Kidney epithelial cell (primary cell): ENCODE results near the gene MYL6B. TPM values are rescaled to one million over a fixed set of nuclear protein-coding genes. Genes with fewer than 3 reads are reported as not detected.
A peak's percentile ranks its signal among the peaks of the same experiment; 100 is the strongest.
"Not testable (repeated sequence)": the region's sequence is repeated elsewhere in the genome, so short reads cannot be mapped to it uniquely, and the experiment has no call there.

Experiments
- DNase-seq: peaks from one replicate; pipeline ENCODE4 v3.0.0-alpha.2; 2010; ENCODE audit warnings: low read depth
- H3K27me3 ChIP-seq: 2 replicates; pipeline ENCODE4 v1.6.0; 2011; ENCODE audit warnings: low read length; ENCODE audit not compliant: control insufficient read depth, insufficient read depth
- H3K36me3 ChIP-seq: 2 replicates; pipeline ENCODE4 v1.5.1; 2011; ENCODE audit warnings: low read length; ENCODE audit not compliant: control insufficient read depth, insufficient read depth
- H3K4me3 ChIP-seq: 2 replicates; pipeline ENCODE4 v1.5.1; 2011; ENCODE audit warnings: low read depth, mild to moderate bottlenecking, control low read depth, low read length
- CTCF ChIP-seq: IDR thresholded peaks from 2 replicates; pipeline ENCODE4 v1.5.1; 2011; ENCODE audit warnings: mild to moderate bottlenecking, moderate library complexity, low read length, control low read depth, inconsistent platforms; ENCODE audit not compliant: insufficient read depth, poor library complexity, severe bottlenecking
- total RNA-seq: library from RNA; depleted of rRNA; stranded (reverse); fragments of >200 nt; gene quantifications from 2 replicates; pipeline ENCODE4 v1.2.3, GENCODE V29; 2015

MYL6B gene
- total RNA-seq, 1 donor from 2014 or later: 107 TPM

- Histone ChIP-seq H3K27me3 (no peaks in the 10 kb centered on the region), H3K4me3 (peak within 1 kb of the TSS; percentile 74), H3K36me3 (peaks cover 2% of the 10 kb centered on the region)
- DNase-seq: peak; percentile 59
- TF ChIP-seq CTCF: no peak
Observed at GRCh38 chr12:56116267-56117081, 35.9 kb upstream of the MYL6B start, which contains the start of gene RPL41. RPL41 (plus strand) TSS chr12:56116633.

- not testable (repeated sequence) for H3K27me3 ChIP-seq
Observed at GRCh38 chr12:56117082-56117706, 35.2 kb upstream of the MYL6B start.

DNA sequence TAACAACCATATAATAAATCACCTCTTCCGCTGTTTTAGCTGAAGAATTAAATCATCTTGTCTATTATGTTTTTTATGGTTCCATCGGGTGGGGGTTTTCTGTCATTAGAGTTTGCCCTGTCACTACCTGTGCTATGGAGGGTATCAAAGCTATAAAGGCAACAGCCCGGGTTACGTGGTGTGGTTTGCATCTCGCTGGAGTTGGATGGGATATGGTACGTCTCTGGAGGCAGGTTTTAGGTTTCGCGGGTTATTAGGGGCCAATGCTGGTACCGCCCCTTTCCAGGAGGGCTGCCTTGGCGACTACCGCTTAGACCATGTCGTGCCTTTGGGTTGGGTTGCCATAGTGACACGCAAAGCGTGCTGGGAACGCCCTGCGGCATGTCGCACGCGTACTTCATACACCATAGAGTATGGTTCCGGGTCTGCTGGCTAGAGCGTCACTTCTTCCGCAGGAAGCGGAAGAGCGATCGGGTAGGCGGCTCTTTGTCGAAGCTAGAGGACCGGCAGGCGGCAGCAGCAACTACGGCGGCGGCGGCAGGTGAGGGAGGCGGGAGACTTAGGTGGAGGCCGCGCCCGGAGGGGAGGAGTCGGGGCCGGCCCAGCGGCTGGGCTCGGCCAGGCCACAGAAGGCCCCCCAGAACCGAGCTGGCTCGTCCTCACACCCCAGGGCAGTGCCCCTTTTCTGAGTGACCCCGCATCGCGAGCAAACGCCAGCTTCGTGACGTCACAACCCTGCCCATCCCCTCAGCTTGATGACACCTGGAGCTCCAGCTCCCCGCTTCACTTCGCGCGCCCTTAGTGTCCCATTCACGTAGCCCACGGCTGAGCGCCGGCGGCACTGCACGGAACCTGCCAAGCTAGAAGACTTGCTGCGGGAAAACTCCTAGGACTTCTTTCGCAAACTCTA lies 34.4 kb upstream of the MYL6B start, which contains the start of gene ZC3H10:
Gene ZC3H10, plus strand, starts transcription at position 489 of the 910 bp plus-strand sequence. CDS start 2,297 bp downstream, outside the sequence.
- H3K27me3 ChIP-seq: no peaks in the 10 kb centered on the region
- H3K36me3 ChIP-seq: peaks cover 2% of the 10 kb centered on the region
- peak; percentile 54 for TF ChIP-seq CTCF
- H3K4me3 ChIP-seq: peak within 1 kb of the TSS; percentile 74
- DNase-seq: peak; percentile 97

More at GRCh38 chr12:56117082-56117706, 35.2 kb upstream of the MYL6B start:
- peak overlapping the region; percentile 74 for H3K4me3 ChIP-seq
- DNase-seq, H3K36me3 ChIP-seq: not testable (repeated sequence)

DNA sequence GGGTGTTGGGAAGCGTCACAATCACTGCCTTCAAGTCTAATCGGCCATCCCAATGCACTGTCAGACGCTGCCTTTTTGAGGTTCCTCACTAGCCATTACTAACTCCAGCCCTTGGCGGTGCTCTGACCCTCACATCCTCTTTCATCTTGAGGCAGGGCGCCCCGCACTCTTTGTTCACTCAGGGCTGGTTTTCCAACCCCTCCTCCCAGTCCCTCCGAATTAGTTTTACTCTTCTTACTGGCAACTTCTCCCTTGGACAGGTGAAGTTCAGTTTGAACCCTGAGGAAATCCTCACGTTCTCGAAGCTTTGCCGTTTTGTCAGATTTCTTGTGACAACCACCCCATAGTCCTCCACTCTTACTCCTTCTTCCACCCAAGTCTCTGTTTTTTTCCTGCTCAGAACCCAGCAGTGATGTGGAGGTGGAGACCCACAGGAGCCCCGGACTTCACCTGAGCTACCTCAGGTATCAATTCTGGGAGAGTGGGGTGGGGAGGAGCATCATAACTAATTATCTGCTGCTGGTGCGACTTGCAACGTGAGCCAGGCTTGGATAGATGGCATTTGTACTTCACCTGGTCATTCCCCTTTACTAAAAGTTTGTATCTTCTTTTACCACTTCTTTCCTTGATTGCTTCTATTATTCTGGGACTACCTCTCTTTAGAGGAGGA lies 33.6 kb upstream of the MYL6B start:
- no peak for TF ChIP-seq CTCF
- Histone ChIP-seq H3K4me3 (peak overlapping the region; percentile 70), H3K27me3 (no peaks in the 10 kb centered on the region), H3K36me3 (peaks cover 2% of the 10 kb centered on the region)
- no peak for DNase-seq

DNA sequence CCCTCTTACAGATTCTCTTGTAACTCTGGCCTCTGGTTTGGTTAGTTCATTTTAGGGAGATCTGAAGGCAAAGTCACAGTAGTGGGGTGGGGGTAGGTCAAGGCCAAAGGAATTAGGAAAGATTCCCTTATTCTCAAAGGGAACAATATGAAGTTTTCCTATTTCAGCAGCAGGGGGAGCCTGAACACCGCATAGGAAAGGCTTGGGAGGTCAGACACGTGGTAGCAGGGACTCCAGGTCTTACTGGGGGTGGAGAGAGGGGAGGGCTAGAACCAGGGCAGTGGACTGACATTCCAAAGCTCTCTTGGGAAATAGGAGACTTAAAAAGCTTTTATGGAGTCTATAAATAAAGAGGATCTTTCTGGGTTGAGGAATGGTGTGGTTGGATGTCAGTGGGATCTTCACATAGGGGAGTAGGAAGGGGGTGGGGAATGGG lies 33.0 kb upstream of the MYL6B start:
- peak; percentile 82 for TF ChIP-seq CTCF
- peak; percentile 79 for DNase-seq
- Histone ChIP-seq H3K36me3 (peaks cover 2% of the 10 kb centered on the region), H3K4me3 (no peak overlapping the region), H3K27me3 (no peaks in the 10 kb centered on the region)
